Measurements from ENCODE around the gene MARK3.

DNA sequence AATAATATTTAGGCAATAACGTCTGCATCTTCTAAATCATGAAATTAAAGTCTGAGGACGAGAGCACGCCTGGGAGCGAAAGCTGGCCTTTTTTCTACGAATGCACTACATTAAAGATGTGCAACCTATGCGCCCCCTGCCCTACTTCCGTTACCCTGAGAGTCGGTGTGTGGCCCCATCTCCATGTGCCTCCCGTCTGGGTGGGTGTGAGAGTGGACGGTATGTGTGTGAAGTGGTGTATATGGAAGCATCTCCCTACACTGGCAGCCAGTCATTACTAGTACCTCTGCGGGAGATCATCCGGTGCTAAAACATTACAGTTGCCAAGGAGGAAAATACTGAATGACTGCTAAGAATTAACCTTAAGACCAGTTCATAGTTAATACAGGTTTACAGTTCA is 118.1 kb downstream of the MARK3 start:
- TF ChIP-seq, protein P1, sequence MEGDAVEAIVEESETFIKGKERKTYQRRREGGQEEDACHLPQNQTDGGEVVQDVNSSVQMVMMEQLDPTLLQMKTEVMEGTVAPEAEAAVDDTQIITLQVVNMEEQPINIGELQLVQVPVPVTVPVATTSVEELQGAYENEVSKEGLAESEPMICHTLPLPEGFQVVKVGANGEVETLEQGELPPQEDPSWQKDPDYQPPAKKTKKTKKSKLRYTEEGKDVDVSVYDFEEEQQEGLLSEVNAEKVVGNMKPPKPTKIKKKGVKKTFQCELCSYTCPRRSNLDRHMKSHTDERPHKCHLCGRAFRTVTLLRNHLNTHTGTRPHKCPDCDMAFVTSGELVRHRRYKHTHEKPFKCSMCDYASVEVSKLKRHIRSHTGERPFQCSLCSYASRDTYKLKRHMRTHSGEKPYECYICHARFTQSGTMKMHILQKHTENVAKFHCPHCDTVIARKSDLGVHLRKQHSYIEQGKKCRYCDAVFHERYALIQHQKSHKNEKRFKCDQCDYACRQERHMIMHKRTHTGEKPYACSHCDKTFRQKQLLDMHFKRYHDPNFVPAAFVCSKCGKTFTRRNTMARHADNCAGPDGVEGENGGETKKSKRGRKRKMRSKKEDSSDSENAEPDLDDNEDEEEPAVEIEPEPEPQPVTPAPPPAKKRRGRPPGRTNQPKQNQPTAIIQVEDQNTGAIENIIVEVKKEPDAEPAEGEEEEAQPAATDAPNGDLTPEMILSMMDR (IDR thresholded peaks at IDR 0.05) = no peak
- no peak for TF ChIP-seq EZH2 (IDR thresholded peaks at IDR 0.05; ENCODE audit: borderline replicate concordance, insufficient read depth, low read depth, low read length, poor library complexity, severe bottlenecking)

Data from B cell (primary cell).